Tongue (tissue), 2 donors: ENCODE measurements around the gene GAP43. TPM values are rescaled to one million over a fixed set of nuclear protein-coding genes. Genes with fewer than 3 reads are reported as not detected.

ENCODE experiments used
- DNase-seq: peaks from one replicate; pipeline ENCODE4 v3.0.0-alpha.2; 2015
- total RNA-seq: library from RNA; depleted of rRNA; stranded (reverse); fragments of >200 nt; gene quantifications from one replicate; pipeline ENCODE4 v1.2.3, GENCODE V29; 2014

GAP43 gene
- total RNA-seq, 1 donor from 2014 or later = 4.7 TPM

- no peak for DNase-seq
Measured at GRCh38 chr3:115662356-115662755, 39.0 kb downstream of the GAP43 start.

- no peak for DNase-seq
Measured at GRCh38 chr3:115663414-115663813, 40.1 kb downstream of the GAP43 start.

GRCh38 chr3:115666081-115666480 lies 42.8 kb downstream of the GAP43 start:
- no peak for DNase-seq

- no peak for DNase-seq
Measured at GRCh38 chr3:115666920-115667737, 43.8 kb downstream of the GAP43 start.

GRCh38 chr3:115667738-115668065 lies 44.4 kb downstream of the GAP43 start:
- no peak for DNase-seq

- DNase-seq = peak; percentile 63
Measured at GRCh38 chr3:115670911-115671310, 47.6 kb downstream of the GAP43 start.

- DNase-seq = no peak
Measured at GRCh38 chr3:115671761-115672455, 48.6 kb downstream of the GAP43 start.

GRCh38 chr3:115673881-115674280 lies 50.6 kb downstream of the GAP43 start:
- no peak for DNase-seq

GRCh38 chr3:115676336-115676735 lies 53.0 kb downstream of the GAP43 start:
- no peak for DNase-seq

- DNase-seq = no peak
Measured at GRCh38 chr3:115680803-115681345, 57.6 kb downstream of the GAP43 start.

- no peak for DNase-seq
Measured at GRCh38 chr3:115681736-115682135, 58.4 kb downstream of the GAP43 start.

- DNase-seq = no peak
Measured at GRCh38 chr3:115683305-115683704, 60.0 kb downstream of the GAP43 start.

- DNase-seq = no peak
Measured at GRCh38 chr3:115683773-115684172, 60.5 kb downstream of the GAP43 start.

- no peak for DNase-seq
Measured at GRCh38 chr3:115685097-115685496, 61.8 kb downstream of the GAP43 start.

- DNase-seq = no peak
Measured at GRCh38 chr3:115687721-115688120, 64.4 kb downstream of the GAP43 start.

- no peak for DNase-seq
Measured at GRCh38 chr3:115688418-115688817, 65.1 kb downstream of the GAP43 start.

- no peak for DNase-seq
Measured at GRCh38 chr3:115689928-115690327, 66.6 kb downstream of the GAP43 start.

GRCh38 chr3:115691964-115692363 lies 68.7 kb downstream of the GAP43 start:
- peak; percentile 30 for DNase-seq

- peak; percentile 91 for DNase-seq
Measured at GRCh38 chr3:115692887-115693524, 69.7 kb downstream of the GAP43 start.

GRCh38 chr3:115693868-115694267 lies 70.6 kb downstream of the GAP43 start:
- DNase-seq = no peak

- no peak for DNase-seq
Measured at GRCh38 chr3:115695090-115695489, 71.8 kb downstream of the GAP43 start.

GRCh38 chr3:115697263-115698053 lies 74.1 kb downstream of the GAP43 start:
- no peak for DNase-seq
